Neuronal stem cell (in vitro differentiated cells): Measurements from ENCODE around the gene MYOZ2.

Experiments used
- DNase-seq: peaks from one replicate; pipeline ENCODE4 v3.0.0-alpha.2; 2013; ENCODE audit warnings: low spot score
- H2AFZ ChIP-seq: one replicate; pipeline ENCODE4 v1.6.1; 2013; ENCODE audit warnings: mild to moderate bottlenecking, low read length, inconsistent platforms
- H2AK5ac ChIP-seq: 2 replicates; pipeline ENCODE4 v1.6.1; 2013; ENCODE audit warnings: low read depth, mild to moderate bottlenecking, inconsistent platforms, low read length, moderate library complexity, mixed read lengths
- H2BK120ac ChIP-seq: 2 replicates; pipeline ENCODE4 v1.6.1; 2013; ENCODE audit warnings: low read depth, mild to moderate bottlenecking, inconsistent platforms, low read length, moderate library complexity, mixed read lengths
- H2BK12ac ChIP-seq: one replicate; pipeline ENCODE4 v1.6.1; 2013; ENCODE audit warnings: low read length, inconsistent platforms
- H2BK15ac ChIP-seq: 2 replicates; pipeline ENCODE4 v1.6.1; 2013; ENCODE audit warnings: mild to moderate bottlenecking, low read length, inconsistent platforms, mixed read lengths
- H2BK5ac ChIP-seq: one replicate; pipeline ENCODE4 v1.6.1; 2013; ENCODE audit warnings: inconsistent platforms, mild to moderate bottlenecking, low read length, moderate library complexity
- H3K14ac ChIP-seq: one replicate; pipeline ENCODE4 v1.6.1; 2013; ENCODE audit warnings: low read length, inconsistent platforms
- H3K18ac ChIP-seq: 2 replicates; pipeline ENCODE4 v1.6.1; 2013; ENCODE audit warnings: low read length, inconsistent platforms
- H3K23ac ChIP-seq: 2 replicates; pipeline ENCODE4 v1.6.1; 2013; ENCODE audit warnings: low read depth, mild to moderate bottlenecking, mixed read lengths, low read length, inconsistent platforms; ENCODE audit not compliant: poor library complexity
- H3K27ac ChIP-seq: replicated peaks from 3 replicates; pipeline ENCODE4 v1.5.1; 2013; ENCODE audit warnings: low read length, inconsistent platforms
- H3K27me3 ChIP-seq, 3 experiments: 2 replicates each; pipeline ENCODE4 v1.6.1; 2013; ENCODE audit warnings: low read length in 3 of 3, mild to moderate bottlenecking in 2 of 3, inconsistent platforms in 1 of 3, low read depth in 1 of 3, mixed read lengths in 1 of 3, moderate library complexity in 1 of 3; ENCODE audit not compliant: control insufficient read depth in 3 of 3, insufficient read depth in 3 of 3
- H3K36me3 ChIP-seq, 2 donors: replicated peaks in 1 of 2; 2 replicates each; pipeline ENCODE4 v1.6.1; 2013; ENCODE audit warnings: low read length in 2 of 2; ENCODE audit not compliant: control insufficient read depth in 2 of 2, insufficient read depth in 2 of 2
- H3K4ac ChIP-seq: 2 replicates; pipeline ENCODE4 v1.6.1; 2013; ENCODE audit warnings: inconsistent platforms, mild to moderate bottlenecking, low read length, moderate library complexity
- H3K4me1 ChIP-seq, 2 donors: 1 replicate in 1 of 2; 2 replicates in 1 of 2; pipeline ENCODE4 v1.6.1; 2013; ENCODE audit warnings: low read length in 2 of 2, low read depth in 1 of 2; ENCODE audit not compliant: control insufficient read depth in 2 of 2, insufficient read depth in 1 of 2
- H3K4me2 ChIP-seq: one replicate; pipeline ENCODE4 v1.6.1; 2013; ENCODE audit warnings: mild to moderate bottlenecking, low read length, inconsistent platforms; ENCODE audit not compliant: insufficient read depth, poor library complexity, severe bottlenecking
- H3K4me3 ChIP-seq, 2 donors: 2 replicates each; pipeline ENCODE4 v1.5.1; 2013; ENCODE audit warnings: low read length in 2 of 2, mild to moderate bottlenecking in 2 of 2, inconsistent platforms in 1 of 2, moderate library complexity in 1 of 2
- H3K79me1 ChIP-seq: one replicate; pipeline ENCODE4 v1.6.1; 2013; ENCODE audit warnings: low read depth, mild to moderate bottlenecking, inconsistent platforms, low read length, moderate library complexity
- H3K9ac ChIP-seq: one replicate; pipeline ENCODE4 v1.6.1; 2013; ENCODE audit warnings: mild to moderate bottlenecking, low read depth, low read length, inconsistent platforms; ENCODE audit not compliant: poor library complexity
- H3K9me3 ChIP-seq, 2 donors: replicated peaks in 1 of 2; 2 replicates each; pipeline versions ENCODE3 to v1.6.1; 2013; ENCODE audit warnings: low read length in 2 of 2, mild to moderate bottlenecking in 2 of 2, inconsistent platforms in 1 of 2, low read depth in 1 of 2, mixed read lengths in 1 of 2, moderate library complexity in 1 of 2; ENCODE audit not compliant: control insufficient read depth in 2 of 2, insufficient read depth in 1 of 2
- H4K8ac ChIP-seq: one replicate; pipeline ENCODE4 v1.6.1; 2013; ENCODE audit warnings: low read depth, mild to moderate bottlenecking, inconsistent platforms, low read length, moderate library complexity
- H4K91ac ChIP-seq: one replicate; pipeline ENCODE4 v1.6.1; 2013; ENCODE audit warnings: low read length, low read depth, mild to moderate bottlenecking, inconsistent platforms; ENCODE audit not compliant: poor library complexity
- WGBS, 2 donors: extraction: QIAGEN DNeasy Blood & Tissue Kit; methylation state at CpG; one replicate each; pipeline ENCODE4 v1.1.7; 2013; ENCODE audit warnings: missing lambda C conversion rate in 2 of 2, mixed read lengths in 1 of 2; ENCODE audit not compliant: insufficient read length in 2 of 2, insufficient replicate concordance in 1 of 2; ENCODE audit errors: extremely low coverage in 2 of 2; 5-methylcytosine and 5-hydroxymethylcytosine counted together

MYOZ2 gene

GRCh38 chr4:119237201-119237600 lies 101.6 kb downstream of the MYOZ2 start:
- no peak overlapping the region for H3K27ac ChIP-seq
- no peak for DNase-seq
- H3K36me3 ChIP-seq: no peaks in the 10 kb centered on the region
- no peak overlapping the region for H3K18ac ChIP-seq
- no peaks in the 10 kb centered on the region for H3K27me3 ChIP-seq
- no peak overlapping the region for H2BK5ac ChIP-seq
- H3K9me3 ChIP-seq: peaks cover 0 to under 1% of the 10 kb centered on the region in 2 donors
- H3K9ac ChIP-seq: no peak overlapping the region
- H3K4me3 ChIP-seq: no peak overlapping the region
- H2BK15ac ChIP-seq: no peak overlapping the region
- H2AK5ac ChIP-seq: no peak overlapping the region
- H3K4me2 ChIP-seq: no peak overlapping the region
- whole genome bisulfite sequencing, 2 donors: no CpG with 5 or more reads among the region's 9 CpGs
- peaks cover 0 to 2% of the 10 kb centered on the region in 2 donors for H3K4me1 ChIP-seq
- H2BK12ac ChIP-seq: no peak overlapping the region
- H4K91ac ChIP-seq: no peak overlapping the region
- H3K4ac ChIP-seq: no peak overlapping the region
- H3K14ac ChIP-seq: no peak overlapping the region
- H2BK120ac ChIP-seq: no peak overlapping the region
- no peak overlapping the region for H3K23ac ChIP-seq
- no peak overlapping the region for H4K8ac ChIP-seq
- no peaks in the 10 kb centered on the region for H3K79me1 ChIP-seq
- H2AFZ ChIP-seq: no peak overlapping the region
